ENCODE data around the gene DTX3. TPM values are rescaled to one million over a fixed set of nuclear protein-coding genes. Genes with fewer than 3 reads are reported as not detected.

Gene DTX3
- total RNA-seq, 1 donor from 2014 or later = 43.7 TPM

DNA sequence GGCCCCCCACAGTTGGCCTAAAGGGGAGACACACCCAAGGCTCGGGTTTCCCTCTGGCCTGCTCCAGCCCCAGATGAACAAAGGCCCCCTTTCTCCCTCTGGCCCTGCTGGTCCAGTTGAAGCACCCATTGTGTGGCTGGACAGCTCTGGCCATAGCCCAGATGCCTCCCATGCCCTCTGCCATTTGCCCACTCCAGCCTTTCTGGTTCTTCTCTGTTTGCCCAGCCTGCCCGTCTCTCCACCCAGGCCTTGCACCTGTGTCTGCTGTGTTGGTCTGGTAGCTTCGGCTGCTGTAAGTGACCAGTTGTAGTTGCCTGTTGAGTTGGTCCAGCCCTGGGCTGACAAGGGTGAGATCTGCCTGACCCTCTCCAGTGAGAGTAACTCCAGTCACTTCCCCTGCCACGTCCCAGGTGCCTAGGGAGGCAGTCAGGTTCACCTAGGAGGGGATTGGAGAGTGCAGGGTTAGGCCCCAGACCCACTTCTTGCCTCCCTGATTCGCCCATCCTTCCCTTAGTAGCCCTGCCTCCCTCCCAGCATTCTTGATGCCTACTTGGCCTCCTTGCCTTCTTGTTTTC lies 25.4 kb downstream of the DTX3 start:
- peak; percentile 4 for DNase-seq (ENCODE audit: low spot score)

DNA sequence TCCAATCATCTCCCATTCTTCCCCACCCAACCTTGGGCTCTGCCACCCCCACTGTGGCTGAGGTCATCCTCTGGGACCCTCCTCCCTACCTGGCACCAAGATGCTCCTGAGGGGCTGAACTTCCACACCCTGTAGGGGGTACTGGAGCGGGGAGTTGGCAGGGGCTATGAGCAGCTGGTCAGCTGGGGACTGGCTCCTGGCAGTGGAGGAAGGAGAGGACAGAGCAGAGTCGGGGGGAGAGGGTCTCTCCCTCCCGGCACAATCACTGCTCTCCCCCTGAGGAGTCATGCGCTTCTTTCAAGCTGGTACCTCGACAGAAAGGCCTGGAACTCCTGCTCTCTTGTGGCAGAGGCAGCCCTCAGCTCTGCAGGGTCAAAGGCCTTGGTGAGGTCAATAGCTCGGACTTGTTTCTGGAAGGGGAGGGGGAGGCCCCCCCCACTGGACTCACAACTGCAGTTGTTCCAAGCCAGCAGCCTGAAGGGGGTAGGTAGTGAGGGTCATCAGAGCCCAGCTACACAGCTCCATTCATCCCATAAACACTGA lies 26.3 kb downstream of the DTX3 start:
- no peak overlapping the region for H3K4me3 Mint-ChIP-seq (ENCODE audit: unreplicated experiment)
- no peak overlapping the region for H3K27ac Mint-ChIP-seq (ENCODE audit: unreplicated experiment)
- H3K27me3 Mint-ChIP-seq (ENCODE audit: unreplicated experiment) = peaks cover 27% of the 10 kb centered on the region
- DNase-seq (ENCODE audit: low spot score) = no peak
- no peaks in the 10 kb centered on the region for H3K36me3 Mint-ChIP-seq (ENCODE audit: low read depth, unreplicated experiment)
- no peaks in the 10 kb centered on the region for H3K9me3 Mint-ChIP-seq (ENCODE audit: unreplicated experiment)
- TF ChIP-seq, protein P1, sequence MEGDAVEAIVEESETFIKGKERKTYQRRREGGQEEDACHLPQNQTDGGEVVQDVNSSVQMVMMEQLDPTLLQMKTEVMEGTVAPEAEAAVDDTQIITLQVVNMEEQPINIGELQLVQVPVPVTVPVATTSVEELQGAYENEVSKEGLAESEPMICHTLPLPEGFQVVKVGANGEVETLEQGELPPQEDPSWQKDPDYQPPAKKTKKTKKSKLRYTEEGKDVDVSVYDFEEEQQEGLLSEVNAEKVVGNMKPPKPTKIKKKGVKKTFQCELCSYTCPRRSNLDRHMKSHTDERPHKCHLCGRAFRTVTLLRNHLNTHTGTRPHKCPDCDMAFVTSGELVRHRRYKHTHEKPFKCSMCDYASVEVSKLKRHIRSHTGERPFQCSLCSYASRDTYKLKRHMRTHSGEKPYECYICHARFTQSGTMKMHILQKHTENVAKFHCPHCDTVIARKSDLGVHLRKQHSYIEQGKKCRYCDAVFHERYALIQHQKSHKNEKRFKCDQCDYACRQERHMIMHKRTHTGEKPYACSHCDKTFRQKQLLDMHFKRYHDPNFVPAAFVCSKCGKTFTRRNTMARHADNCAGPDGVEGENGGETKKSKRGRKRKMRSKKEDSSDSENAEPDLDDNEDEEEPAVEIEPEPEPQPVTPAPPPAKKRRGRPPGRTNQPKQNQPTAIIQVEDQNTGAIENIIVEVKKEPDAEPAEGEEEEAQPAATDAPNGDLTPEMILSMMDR (IDR thresholded peaks at IDR 0.05; ENCODE audit: unreplicated experiment) = no peak
- peaks cover 5% of the 10 kb centered on the region for H3K4me1 Mint-ChIP-seq (ENCODE audit: unreplicated experiment)

More for the DNA sequence above, 25.4 kb downstream of the DTX3 start:
- Mint-ChIP-seq H3K4me3 (ENCODE audit: unreplicated experiment) (no peak overlapping the region), H3K27ac (ENCODE audit: unreplicated experiment) (no peak overlapping the region), H3K27me3 (ENCODE audit: unreplicated experiment) (peaks cover 35% of the 10 kb centered on the region), H3K36me3 (ENCODE audit: low read depth, unreplicated experiment) (no peaks in the 10 kb centered on the region), H3K4me1 (ENCODE audit: unreplicated experiment) (peaks cover 5% of the 10 kb centered on the region), H3K9me3 (ENCODE audit: unreplicated experiment) (no peaks in the 10 kb centered on the region)
- TF ChIP-seq, protein P1 (IDR thresholded peaks at IDR 0.05; ENCODE audit: unreplicated experiment) = no peak

DNA sequence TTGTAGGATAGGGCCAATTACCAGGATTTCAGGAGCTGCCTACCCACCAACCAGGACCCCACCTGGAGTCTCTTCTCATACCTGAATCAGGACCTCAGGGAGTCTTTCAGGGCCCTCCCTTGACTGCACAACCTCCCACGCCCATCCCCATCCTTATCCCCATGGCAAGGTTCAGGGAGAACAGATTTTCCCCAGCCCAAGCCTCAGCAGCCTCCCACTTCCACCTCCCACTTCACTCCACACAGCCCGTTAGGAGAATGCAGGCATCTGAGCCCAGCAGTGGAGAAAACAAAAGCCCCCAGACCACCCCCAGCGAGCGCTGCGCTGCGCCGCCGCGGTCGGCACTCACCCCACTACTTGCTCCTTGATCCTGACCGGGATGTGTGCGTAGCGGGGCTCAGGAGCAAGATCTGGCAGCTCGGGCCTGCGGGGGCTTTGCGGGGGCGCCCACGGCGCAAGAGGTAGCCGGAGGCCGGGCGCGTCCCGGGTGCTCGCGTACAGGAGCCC lies 27.0 kb downstream of the DTX3 start:
- H3K27me3 Mint-ChIP-seq (ENCODE audit: unreplicated experiment) = peaks cover 24% of the 10 kb centered on the region
- no peaks in the 10 kb centered on the region for H3K9me3 Mint-ChIP-seq (ENCODE audit: unreplicated experiment)
- peak; percentile 2 for DNase-seq (ENCODE audit: low spot score)
- no peak overlapping the region for H3K4me3 Mint-ChIP-seq (ENCODE audit: unreplicated experiment)
- no peak overlapping the region for H3K27ac Mint-ChIP-seq (ENCODE audit: unreplicated experiment)
- no peaks in the 10 kb centered on the region for H3K36me3 Mint-ChIP-seq (ENCODE audit: low read depth, unreplicated experiment)
- TF ChIP-seq, protein P1 (IDR thresholded peaks at IDR 0.05; ENCODE audit: unreplicated experiment) = no peak
- peaks cover 5% of the 10 kb centered on the region for H3K4me1 Mint-ChIP-seq (ENCODE audit: unreplicated experiment)

DNA sequence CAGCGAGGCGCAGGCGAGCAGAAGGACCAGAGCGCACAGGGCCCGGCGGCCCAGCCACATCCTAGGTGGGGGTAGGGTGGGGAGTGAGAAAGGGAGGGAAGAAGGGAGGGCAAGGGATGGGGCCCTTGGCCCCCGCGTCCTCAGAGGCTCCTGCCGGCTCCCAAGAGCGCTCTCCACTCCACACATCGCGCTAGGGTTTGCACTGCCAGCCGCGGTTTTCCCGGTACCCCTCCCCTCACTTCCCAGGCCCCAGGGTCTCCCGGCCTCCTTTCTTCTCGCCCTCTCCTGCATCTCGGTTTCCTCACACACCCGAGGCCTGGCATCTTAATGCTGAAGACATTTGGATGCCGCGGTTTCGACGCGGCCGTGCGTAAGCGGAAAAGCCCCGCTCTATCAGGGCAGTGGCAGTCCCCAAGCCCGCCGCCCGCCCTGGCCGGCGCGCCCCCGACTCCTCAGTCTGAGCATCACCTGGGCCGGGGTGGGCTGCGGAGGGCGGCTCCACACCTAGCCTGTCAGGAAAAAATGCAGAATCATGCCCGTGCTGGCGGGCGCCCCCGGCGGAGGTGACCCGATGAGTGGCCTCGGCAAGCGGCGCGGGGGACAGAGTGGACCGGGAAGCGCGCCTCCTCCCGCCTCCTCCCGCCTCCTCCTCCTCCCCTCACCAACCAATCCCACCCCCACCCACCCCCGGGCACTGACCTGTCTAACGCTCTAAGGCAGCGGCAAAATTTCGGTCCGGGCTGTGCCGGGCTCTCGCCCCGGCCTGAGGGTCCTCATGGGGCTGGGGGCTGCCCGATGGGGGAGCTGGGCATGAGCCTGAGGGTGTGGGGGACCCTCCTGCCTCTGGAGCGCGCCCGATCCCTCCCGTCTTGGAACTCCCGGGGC lies 27.7 kb downstream of the DTX3 start:
- peaks cover 3% of the 10 kb centered on the region for H3K4me1 Mint-ChIP-seq (ENCODE audit: unreplicated experiment)
- no peak overlapping the region for H3K27ac Mint-ChIP-seq (ENCODE audit: unreplicated experiment)
- no peak overlapping the region for H3K4me3 Mint-ChIP-seq (ENCODE audit: unreplicated experiment)
- no peaks in the 10 kb centered on the region for H3K9me3 Mint-ChIP-seq (ENCODE audit: unreplicated experiment)
- TF ChIP-seq, protein P1 (IDR thresholded peaks at IDR 0.05; ENCODE audit: unreplicated experiment) = no peak
- H3K27me3 Mint-ChIP-seq (ENCODE audit: unreplicated experiment) = peaks cover 19% of the 10 kb centered on the region
- H3K36me3 Mint-ChIP-seq (ENCODE audit: low read depth, unreplicated experiment) = no peaks in the 10 kb centered on the region
- DNase-seq (ENCODE audit: low spot score) = peak; percentile 16
